ENCODE data around the gene IKZF5. TPM values are rescaled to one million over a fixed set of nuclear protein-coding genes. Genes with fewer than 3 reads are reported as not detected.

IKZF5 gene, protein sequence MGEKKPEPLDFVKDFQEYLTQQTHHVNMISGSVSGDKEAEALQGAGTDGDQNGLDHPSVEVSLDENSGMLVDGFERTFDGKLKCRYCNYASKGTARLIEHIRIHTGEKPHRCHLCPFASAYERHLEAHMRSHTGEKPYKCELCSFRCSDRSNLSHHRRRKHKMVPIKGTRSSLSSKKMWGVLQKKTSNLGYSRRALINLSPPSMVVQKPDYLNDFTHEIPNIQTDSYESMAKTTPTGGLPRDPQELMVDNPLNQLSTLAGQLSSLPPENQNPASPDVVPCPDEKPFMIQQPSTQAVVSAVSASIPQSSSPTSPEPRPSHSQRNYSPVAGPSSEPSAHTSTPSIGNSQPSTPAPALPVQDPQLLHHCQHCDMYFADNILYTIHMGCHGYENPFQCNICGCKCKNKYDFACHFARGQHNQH
- total RNA-seq, result 12.0 TPM
- long read RNA-seq, full-length matches to known transcripts, result 2 of 4 reads
- long read RNA-seq, partial matches to known transcripts, result 0 of 4 reads
- long read RNA-seq, other reads (novel, unspliced or antisense), result 2 of 4 reads

DNA sequence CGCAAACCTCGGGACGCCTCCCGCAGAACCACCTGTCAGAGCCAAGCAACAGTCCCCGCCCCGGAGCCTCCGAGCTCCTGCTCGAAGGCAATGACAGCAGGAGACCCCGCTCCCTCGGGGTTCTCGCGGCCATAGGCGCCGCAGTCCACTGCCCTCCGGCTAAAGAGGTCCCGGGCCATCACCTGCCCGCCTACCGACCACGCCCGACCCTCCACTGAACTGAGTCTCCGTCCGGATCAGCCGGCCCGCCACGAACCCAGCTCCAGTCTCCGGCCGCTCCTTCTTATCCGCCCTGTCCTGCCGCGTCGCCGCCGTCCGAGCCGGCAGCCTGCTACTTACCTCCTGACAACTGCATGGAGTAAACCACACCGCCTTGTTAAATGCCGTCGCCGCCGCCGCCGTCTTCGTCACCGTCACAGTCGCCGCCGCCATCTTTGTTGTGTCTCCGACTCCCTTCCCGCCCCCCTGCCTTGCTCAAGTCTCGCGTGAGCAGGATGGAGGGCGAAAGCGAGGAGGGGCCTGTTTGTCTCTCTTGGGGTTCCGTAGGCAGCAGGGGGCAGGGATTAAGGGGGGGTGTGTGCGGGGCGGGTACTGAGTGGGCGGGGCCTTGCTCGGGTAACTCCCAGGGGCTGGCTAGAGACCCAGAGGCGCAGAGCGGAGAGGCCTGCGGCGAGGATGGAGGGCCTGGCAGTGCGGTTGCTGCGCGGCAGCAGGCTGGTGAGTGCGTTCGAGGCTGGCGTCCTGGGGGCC, at the start of gene IKZF5, which contains the start of gene ACADSB:
IKZF5 (minus strand) TSS at position 441 of the 750 bp plus-strand sequence. CDS start 10,170 bp downstream, outside the sequence.
ACADSB (plus strand) TSS at position 652 of the 750 bp plus-strand sequence; CDS start at position 676, 24 bp downstream.
- intact Hi-C loops (cut with DNase I), result loop anchor here (1.0 to 5.0 kb wide), 2 partner anchors 28 to 56 kb away; partner anchors contain the start of genes C10orf88 and PSTK
- DNase-seq (ENCODE audit: missing footprints) (peak; percentile 97), ATAC-seq (peak; percentile 99)

DNA sequence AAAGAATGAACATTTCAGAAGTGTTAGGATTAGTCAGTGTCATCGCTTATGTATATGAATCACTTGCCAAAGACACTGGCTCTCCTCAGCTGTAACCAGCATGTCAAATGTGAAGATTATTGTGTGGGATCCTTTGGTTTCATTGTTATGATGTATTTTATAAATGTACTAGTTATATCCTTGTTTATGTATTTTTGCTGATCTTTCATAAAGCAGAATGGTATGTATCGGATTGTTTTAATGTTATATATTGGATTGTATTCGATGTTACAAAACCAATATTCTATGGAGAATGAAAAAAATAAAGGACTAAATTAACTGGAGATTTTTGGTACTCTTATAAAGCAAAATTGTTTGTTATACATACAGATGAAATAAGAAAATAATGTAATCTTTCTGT, 49.4 kb upstream of the IKZF5 start:
- DNase-seq (ENCODE audit: missing footprints), result no peak
- intact Hi-C loops (cut with DNase I), result no loop called here
- no peak for ATAC-seq

DNA sequence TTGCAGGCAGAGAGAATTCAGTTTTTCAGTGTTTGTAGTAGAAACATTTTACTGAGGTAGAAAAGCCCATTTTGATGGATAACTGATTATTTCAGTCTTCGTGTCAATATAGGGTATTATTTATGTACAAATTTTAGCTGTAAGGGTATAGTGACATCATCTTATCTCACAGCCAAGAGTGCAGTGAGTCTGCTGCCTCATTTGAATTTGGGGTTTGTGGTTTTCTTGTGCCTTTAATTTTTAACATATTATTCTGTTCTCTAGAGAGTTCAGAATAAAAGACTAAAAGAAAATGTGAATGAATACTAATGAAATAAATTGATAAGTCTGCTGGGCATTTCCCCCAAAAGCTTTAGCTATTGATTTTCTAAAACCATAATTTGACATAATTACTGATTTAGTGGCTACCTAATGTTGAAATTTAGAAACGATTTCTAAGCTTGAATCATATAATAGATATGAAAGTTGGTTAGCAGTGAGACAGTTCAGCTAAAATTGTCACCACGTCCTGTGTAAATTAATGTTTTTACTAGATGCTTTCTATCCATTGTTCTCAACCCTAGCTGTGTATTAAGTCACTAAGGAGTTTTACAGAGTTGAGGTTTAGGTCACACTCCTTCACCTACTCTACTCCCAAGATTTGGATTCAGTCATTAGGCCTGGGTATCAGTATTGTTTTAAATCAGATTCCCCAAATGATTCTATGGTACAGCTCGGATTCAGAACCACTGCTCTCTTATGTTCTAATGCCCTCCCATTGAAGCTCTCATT, 37.6 kb upstream of the IKZF5 start:
- intact Hi-C loops (cut with DNase I), result no loop called here
- no peak for ATAC-seq

DNA sequence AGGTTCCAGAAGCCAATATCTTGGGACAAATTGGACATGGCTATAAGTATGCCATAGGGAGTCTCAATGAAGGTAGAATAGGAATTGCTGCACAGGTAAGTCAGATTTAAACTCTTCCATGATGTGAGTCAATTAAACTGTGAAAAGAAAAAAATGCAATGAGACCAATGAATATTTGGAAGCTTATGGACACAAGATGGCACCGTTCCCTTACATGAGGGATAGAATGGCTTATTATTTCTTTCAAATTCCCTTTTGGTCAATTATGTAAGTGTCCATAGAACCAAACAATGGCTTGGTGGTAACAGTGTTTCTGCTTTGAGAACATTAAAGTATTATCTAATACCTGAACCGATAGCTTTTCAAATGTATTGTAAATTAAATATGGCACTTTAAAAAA, 35.8 kb upstream of the IKZF5 start:
- intact Hi-C loops (cut with DNase I), result no loop called here
- no peak for DNase-seq (ENCODE audit: missing footprints)
- ATAC-seq, result no peak

More for the DNA sequence above, 37.6 kb upstream of the IKZF5 start:
- DNase-seq (ENCODE audit: missing footprints), result no peak

DNA sequence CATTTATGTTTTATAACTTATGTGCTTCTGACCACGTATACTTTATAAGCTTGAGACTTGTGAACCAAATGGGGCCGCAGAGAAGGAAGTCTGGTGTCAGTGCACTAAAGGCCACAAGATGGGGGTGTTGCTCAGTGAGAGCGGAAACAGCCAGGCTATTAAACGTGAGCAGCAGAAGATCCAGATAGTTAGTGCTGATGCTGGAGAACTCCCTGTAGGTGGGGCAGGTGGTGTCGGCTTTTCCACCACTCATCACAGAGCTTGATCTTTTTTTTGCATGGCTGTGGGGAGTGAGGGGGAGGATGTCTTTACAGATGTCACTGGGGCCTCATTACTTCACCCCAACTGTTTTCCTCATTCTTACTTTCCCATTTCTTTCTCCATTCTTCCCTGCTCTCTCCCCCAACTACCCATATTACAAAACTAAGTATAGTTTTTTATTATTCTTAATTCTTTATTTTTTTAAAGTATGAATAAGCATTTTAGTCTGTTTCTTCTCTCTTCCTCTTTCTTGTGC, 34.9 kb upstream of the IKZF5 start:
- DNase-seq (ENCODE audit: missing footprints) (no peak), ATAC-seq (no peak)
- intact Hi-C loops (cut with DNase I), result loop anchor here (1.0 kb wide), 1 partner anchor 516 kb away; no protein-coding TSS in a partner anchor

DNA sequence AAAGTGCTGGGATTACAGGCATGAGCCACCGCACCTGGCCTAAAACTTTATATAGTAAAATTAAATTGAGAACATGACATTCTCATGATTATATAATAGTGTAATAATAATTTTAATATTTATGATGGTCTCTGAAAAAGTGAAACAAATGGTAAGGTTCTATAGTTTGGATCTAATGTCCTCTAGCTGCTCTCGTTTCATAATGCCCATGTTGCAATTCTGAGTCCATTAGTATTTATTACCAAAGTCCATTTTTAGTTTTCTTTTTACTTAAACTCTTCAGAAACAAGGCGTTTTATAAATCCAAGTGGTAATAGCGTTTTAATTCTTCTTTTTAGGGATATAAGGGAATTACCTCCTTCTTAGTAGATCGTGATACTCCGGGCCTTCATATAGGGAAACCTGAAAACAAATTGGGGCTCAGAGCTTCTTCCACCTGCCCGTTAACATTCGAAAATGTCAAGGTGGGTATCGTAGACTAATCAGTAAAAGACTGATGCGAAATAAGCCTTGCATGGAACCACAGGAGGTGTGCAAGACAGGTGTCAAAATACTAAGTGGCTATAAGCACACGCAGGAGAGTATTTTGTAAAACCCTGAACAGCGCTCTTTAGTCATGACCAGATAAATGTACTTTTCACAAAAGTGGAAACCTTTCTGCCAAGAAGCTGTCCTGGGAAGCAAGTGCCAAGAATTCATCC, 34.3 kb upstream of the IKZF5 start:
- intact Hi-C loops (cut with DNase I), result loop anchor here (1.0 kb wide), 1 partner anchor 516 kb away; no protein-coding TSS in a partner anchor
- no peak for ATAC-seq

DNA sequence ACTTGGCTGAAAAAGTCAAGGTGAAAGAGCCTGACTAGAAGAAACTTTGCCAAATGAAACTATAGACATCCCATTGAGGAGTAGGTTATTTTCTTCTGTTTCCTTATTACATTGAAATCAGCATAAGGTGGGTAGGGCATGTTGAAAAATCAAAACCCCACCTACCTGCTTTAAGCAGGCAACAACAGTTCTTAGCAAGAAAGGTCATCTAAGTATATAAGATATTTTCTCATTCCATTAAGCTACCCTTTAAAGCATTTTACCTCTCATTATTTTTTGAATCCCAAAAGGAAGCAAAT, 31.0 kb upstream of the IKZF5 start:
- intact Hi-C loops (cut with DNase I), result no loop called here
- no peak for ATAC-seq
- no peak for DNase-seq (ENCODE audit: missing footprints)

More for the DNA sequence above, 34.3 kb upstream of the IKZF5 start:
- DNase-seq (ENCODE audit: missing footprints), result no peak

DNA sequence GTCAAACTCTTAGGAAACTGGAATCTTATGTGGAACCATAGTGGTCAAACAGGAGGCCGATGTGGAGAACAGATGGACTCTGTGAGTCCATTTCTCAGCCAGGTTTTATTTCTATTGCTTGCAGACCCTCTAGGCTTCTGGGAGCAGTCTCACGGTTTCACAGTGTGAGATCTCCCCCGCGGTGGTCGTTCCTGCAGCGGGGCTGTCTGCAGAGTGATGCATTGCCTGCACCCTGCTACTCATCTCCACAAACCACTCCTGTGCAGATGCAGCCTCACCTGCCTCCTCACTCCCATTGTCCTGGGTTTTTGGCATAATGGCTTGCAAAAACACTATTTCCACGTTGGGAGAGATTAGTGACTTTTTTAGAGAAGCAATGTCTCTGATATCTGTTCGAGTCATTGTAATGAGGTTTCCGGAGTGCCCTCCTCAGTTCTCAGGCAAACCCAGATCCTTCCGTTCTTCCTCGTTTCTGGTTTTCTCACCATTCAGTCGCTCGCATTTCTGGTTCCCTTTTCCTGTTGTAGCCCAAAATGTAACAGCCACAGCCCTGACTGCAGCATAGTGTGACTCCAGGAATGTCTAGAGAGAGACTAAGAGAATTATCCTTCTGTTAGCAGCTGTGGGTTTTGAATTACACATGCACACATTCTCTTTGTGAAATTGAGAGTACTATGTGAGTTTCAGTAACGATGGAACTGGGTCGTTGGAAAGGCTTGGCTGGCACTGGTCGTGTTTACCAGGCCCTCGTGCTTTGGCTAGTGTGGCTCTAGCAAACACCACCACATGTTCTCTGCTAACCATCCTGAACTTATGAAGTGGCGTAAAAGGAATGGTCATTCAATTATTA, 30.4 kb upstream of the IKZF5 start:
- intact Hi-C loops (cut with DNase I), result no loop called here
- DNase-seq (ENCODE audit: missing footprints) (no peak), ATAC-seq (no peak)

DNA sequence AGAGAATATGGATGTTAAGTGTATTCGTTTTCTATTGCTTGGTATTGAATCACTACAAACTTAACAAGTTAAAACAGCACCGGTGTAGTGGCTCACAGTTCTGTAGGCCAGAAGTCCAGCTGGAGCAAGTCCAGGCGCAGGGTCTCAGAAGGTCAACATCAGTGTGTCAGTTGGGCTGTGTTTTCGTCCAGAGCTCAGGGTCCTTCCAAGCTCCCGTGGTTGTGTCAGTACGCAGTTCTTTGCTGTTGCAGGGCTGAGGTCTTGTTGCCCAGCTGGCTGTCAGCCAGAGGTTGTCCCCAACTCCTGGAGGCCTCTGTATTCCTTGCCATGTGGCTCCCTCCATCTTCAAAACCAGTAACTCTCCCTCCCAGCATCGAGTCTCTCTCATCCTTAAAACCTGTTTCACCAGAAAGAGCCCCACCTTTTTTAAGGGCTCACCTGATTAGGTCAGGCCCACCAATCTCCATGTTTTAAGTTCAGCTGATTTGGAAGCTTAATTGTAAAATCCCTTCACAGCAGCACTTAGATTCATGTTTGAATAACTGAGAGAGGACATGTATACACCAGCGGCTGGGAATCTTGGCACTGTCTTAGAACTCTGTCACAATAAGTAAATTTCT, 27.0 kb upstream of the IKZF5 start:
- intact Hi-C loops (cut with DNase I), result no loop called here
- ATAC-seq, result no peak

DNA sequence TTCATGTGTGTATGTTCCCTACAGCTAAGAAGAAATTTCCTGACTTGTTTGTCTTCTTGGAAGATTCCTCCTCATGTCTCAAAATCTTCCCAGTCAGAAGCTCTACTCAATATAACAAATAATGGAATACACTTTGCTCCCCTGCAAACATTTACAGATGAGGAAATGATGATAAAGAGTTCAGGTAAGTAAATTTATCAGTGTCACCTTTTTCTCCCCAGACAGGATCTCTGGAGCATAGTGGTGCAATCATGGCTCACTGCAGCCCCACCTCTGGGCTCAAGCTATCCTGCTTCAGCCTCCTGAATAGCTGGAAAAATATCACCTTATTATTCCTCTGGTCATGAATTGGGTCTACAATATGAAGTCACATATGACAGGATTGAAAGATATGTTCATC, 25.7 kb upstream of the IKZF5 start:
- ATAC-seq (no peak), DNase-seq (ENCODE audit: missing footprints) (no peak)
- intact Hi-C loops (cut with DNase I), result no loop called here

More for the DNA sequence above, 27.0 kb upstream of the IKZF5 start:
- DNase-seq (ENCODE audit: missing footprints), result no peak

DNA sequence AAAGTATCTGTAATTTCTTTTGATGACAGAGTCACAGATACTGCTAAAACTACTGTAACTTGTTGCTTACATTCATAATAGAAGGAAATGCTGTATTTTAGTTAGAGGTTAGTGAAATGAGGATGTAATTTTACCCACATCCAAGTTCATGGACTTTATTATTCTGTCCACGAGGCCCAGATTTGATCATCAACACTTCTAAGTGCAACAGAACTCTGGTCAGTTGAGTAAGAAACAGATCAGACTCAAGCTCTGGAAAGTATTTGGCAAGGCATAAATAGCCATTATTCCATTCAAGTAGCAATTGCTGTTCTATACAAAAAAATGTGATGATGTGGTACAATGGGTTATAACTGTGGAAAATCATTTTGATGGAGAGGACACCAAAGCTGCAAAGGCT, 22.5 kb upstream of the IKZF5 start:
- DNase-seq (ENCODE audit: missing footprints), result no peak
- no peak for ATAC-seq
- intact Hi-C loops (cut with DNase I), result no loop called here

DNA sequence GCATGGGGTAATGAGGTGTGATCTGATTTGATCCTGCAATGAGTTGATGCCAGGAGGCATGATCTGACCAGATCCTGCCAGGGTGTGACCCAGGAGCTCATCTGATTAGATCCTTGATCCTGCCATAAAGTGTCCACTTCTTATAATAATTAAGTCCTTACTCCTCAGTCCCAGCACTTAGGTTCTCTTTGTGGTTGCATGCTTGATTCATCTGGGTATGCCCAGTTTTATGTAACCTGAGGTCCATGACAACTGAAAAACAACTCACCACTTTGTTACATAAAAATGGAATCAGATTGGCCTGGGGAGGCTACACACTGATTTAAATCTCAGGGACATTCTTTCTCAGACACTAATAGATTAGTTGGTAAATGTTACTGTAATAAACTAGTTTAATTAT, 19.3 kb upstream of the IKZF5 start:
- ATAC-seq, result no peak
- no peak for DNase-seq (ENCODE audit: missing footprints)
- intact Hi-C loops (cut with DNase I), result no loop called here

DNA sequence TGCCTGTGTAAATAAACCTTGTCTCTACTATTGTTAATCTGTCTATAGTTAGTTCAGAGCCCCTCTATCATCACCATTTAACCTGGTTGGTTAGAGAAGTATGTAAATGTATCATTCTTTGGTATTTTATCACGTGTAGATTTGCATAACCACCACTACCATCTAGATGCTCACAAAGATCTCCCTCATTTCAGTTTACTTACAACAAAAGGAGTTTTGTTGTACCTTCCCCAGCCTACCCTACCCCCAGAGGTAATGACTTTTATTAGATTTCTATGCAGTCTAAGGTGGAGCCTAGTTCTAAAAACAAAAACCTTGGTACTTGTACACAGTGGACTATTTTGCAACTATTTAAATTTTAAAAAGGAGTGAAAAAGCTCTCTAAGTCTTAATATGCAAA, 17.7 kb upstream of the IKZF5 start:
- DNase-seq (ENCODE audit: missing footprints), result no peak
- ATAC-seq, result no peak
- intact Hi-C loops (cut with DNase I), result no loop called here

DNA sequence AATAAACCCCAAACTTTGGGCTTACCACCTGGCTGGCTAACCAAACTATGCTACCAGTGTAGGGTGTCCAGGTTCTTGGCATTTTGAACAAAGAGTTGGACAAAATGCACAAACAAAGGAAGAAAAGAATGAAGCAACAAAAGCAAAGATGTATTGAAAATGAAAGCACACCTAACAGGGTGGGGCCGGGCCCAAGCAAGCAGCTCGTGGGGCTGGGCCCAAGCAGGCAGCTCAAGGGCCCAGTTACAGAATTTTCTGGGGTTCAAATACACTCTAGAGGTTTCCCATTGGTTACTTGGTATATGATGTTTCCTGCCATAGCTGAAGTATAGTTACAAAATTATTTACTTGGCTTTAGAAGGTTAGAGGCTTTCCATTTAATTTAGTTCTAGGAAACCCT, 15.9 kb upstream of the IKZF5 start:
- no peak for ATAC-seq
- no peak for DNase-seq (ENCODE audit: missing footprints)
- intact Hi-C loops (cut with DNase I), result no loop called here

DNA sequence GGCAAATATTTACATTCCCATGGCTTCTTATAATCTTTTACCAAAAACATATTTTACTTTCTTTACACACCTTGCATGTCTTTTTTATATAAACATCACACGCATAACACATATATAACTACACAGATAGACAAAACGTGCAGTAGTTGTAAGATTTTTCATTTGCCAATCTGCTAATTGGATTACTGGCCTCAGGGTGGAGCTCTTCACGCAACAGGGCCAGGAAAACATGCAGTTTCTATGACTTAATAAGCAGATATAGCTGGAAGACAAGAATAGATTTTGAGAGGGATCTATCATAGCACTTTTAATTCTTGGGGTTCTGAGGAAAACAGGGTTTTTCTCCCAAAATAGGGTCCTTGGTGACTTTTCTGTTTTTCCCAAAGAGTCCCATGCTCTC, 12.9 kb upstream of the IKZF5 start:
- DNase-seq (ENCODE audit: missing footprints) (no peak), ATAC-seq (no peak)
- intact Hi-C loops (cut with DNase I), result no loop called here

DNA sequence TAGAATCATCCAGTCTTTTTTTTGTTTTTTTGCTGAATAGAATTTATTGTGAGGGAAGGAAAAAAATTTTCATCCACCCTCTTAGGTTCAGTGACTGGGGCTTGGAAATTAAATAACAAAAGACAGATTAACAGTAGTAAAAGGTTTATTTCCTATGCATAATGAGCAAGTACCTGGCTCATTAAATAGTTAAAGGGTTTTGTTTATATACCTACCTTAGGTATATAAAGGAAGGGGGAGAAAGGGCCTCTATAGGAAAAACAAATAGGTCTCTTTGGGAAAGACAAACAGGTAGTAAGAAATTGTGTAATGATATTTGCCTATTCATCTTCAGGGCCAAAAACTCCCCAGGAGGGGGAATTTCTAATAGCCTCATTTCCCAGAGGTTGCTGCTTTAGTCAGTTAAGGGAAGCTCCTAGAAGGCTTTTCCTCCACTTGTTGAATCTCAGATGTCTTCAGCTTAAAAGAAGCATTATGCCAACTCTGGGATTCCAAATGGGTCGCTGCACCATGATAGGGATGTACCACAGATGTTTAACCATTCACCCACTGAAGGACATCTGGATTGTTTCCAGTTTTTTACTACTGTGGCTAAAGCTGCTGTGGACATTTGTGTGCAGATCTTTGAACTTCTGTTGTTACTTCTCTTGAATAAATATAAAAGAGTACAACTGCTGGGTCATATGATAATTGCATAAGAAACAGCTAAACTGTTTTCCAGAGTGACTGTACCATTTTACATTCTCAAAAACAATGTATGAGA, 11.5 kb upstream of the IKZF5 start:
- DNase-seq (ENCODE audit: missing footprints) (no peak), ATAC-seq (no peak)
- intact Hi-C loops (cut with DNase I), result no loop called here
